ENCODE data around the gene THAP7. TPM values are rescaled to one million over a fixed set of nuclear protein-coding genes. Genes with fewer than 3 reads are reported as not detected.
A peak's percentile ranks its signal among the peaks of the same experiment; 100 is the strongest.

The THAP7 gene
- total and polyA plus RNA-seq, 2 of the 13 experiments (the other 11 are each of a cell fraction or from before 2014, with no cell fraction given): 13.0 to 25.5 TPM

DNA sequence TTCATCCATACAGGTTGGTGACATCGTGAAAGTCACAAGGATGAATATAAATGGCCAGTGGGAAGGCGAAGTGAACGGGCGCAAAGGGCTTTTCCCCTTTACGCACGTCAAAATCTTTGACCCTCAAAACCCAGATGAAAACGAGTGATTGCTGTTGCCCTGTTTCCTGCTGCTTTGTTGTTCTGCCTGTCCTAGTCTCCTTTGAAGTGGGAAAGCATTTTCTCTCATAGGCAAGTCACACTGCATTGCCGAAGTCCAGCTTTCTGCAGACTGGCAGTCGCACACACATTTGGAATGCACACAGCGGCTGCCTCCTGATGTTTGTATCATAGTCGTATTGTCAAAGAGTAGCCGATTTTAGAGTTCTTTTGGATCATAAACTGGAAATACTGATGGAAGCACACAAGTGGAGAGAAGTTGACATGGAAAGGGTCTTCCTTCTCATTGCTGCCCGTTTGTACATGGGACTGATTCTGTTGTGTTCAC, 52.2 kb downstream of the THAP7 start (continued):
- TF ChIP-seq, protein P1, sequence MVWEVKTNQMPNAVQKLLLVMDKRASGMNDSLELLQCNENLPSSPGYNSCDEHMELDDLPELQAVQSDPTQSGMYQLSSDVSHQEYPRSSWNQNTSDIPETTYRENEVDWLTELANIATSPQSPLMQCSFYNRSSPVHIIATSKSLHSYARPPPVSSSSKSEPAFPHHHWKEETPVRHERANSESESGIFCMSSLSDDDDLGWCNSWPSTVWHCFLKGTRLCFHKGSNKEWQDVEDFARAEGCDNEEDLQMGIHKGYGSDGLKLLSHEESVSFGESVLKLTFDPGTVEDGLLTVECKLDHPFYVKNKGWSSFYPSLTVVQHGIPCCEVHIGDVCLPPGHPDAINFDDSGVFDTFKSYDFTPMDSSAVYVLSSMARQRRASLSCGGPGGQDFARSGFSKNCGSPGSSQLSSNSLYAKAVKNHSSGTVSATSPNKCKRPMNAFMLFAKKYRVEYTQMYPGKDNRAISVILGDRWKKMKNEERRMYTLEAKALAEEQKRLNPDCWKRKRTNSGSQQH (CRISPR knock-in tag; IDR thresholded peaks at IDR 0.05; ENCODE audit: low read depth): no peak
- TF ChIP-seq ZNF264 (CRISPR knock-in tag; IDR thresholded peaks at IDR 0.05): no peak
- no peak for TF ChIP-seq ZNF354B (CRISPR knock-in tag; IDR thresholded peaks at IDR 0.05)
- no peak for TF ChIP-seq TRIM24 (CRISPR knock-in tag; IDR thresholded peaks at IDR 0.05)
- TF ChIP-seq, protein P2, sequence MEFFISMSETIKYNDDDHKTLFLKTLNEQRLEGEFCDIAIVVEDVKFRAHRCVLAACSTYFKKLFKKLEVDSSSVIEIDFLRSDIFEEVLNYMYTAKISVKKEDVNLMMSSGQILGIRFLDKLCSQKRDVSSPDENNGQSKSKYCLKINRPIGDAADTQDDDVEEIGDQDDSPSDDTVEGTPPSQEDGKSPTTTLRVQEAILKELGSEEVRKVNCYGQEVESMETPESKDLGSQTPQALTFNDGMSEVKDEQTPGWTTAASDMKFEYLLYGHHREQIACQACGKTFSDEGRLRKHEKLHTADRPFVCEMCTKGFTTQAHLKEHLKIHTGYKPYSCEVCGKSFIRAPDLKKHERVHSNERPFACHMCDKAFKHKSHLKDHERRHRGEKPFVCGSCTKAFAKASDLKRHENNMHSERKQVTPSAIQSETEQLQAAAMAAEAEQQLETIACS (CRISPR knock-in tag; IDR thresholded peaks at IDR 0.05): no peak
- TF ChIP-seq HNRNPLL (IDR thresholded peaks at IDR 0.05; ENCODE audit: low read depth, low read length, poor library complexity, severe bottlenecking): no peak
- no peak for TF ChIP-seq ZNF530 (CRISPR knock-in tag; IDR thresholded peaks at IDR 0.05; ENCODE audit: low read depth)
- no peak for TF ChIP-seq ZNF17 (CRISPR knock-in tag; IDR thresholded peaks at IDR 0.05)
- TF ChIP-seq ZNF670 (CRISPR knock-in tag; IDR thresholded peaks at IDR 0.05; ENCODE audit: borderline replicate concordance): no peak
- TF ChIP-seq CHCHD3 (CRISPR knock-in tag; IDR thresholded peaks at IDR 0.05): no peak
- TF ChIP-seq, protein P3, sequence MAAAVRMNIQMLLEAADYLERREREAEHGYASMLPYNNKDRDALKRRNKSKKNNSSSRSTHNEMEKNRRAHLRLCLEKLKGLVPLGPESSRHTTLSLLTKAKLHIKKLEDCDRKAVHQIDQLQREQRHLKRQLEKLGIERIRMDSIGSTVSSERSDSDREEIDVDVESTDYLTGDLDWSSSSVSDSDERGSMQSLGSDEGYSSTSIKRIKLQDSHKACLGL (CRISPR knock-in tag; IDR thresholded peaks at IDR 0.05): no peak
- peak; percentile 67; the same call in 1 of the 2 replicates for TF ChIP-seq ZNF331 (CRISPR knock-in tag; IDR thresholded peaks at IDR 0.05)
- TF ChIP-seq, protein P4, sequence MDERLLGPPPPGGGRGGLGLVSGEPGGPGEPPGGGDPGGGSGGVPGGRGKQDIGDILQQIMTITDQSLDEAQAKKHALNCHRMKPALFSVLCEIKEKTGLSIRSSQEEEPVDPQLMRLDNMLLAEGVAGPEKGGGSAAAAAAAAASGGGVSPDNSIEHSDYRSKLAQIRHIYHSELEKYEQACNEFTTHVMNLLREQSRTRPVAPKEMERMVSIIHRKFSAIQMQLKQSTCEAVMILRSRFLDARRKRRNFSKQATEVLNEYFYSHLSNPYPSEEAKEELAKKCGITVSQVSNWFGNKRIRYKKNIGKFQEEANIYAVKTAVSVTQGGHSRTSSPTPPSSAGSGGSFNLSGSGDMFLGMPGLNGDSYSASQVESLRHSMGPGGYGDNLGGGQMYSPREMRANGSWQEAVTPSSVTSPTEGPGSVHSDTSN (CRISPR knock-in tag; IDR thresholded peaks at IDR 0.05): 0 out of 2 replicates have a peak, but pooled peaks have one; percentile 33
- TF ChIP-seq, protein P5, sequence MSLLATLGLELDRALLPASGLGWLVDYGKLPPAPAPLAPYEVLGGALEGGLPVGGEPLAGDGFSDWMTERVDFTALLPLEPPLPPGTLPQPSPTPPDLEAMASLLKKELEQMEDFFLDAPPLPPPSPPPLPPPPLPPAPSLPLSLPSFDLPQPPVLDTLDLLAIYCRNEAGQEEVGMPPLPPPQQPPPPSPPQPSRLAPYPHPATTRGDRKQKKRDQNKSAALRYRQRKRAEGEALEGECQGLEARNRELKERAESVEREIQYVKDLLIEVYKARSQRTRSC (CRISPR knock-in tag; IDR thresholded peaks at IDR 0.05; ENCODE audit: low read depth): no peak
- TF ChIP-seq ZFP1 (CRISPR knock-in tag; IDR thresholded peaks at IDR 0.05): no peak
- no peak for TF ChIP-seq PHF8 (CRISPR knock-in tag; IDR thresholded peaks at IDR 0.05)
- no peak for TF ChIP-seq XRCC5 (optimal IDR thresholded peaks at IDR 0.05; ENCODE audit: low read length)
- TF ChIP-seq ZNF558 (CRISPR knock-in tag; IDR thresholded peaks at IDR 0.05; ENCODE audit: borderline replicate concordance): no peak; the same call in 1 of the 2 replicates
- TF ChIP-seq, protein P6, sequence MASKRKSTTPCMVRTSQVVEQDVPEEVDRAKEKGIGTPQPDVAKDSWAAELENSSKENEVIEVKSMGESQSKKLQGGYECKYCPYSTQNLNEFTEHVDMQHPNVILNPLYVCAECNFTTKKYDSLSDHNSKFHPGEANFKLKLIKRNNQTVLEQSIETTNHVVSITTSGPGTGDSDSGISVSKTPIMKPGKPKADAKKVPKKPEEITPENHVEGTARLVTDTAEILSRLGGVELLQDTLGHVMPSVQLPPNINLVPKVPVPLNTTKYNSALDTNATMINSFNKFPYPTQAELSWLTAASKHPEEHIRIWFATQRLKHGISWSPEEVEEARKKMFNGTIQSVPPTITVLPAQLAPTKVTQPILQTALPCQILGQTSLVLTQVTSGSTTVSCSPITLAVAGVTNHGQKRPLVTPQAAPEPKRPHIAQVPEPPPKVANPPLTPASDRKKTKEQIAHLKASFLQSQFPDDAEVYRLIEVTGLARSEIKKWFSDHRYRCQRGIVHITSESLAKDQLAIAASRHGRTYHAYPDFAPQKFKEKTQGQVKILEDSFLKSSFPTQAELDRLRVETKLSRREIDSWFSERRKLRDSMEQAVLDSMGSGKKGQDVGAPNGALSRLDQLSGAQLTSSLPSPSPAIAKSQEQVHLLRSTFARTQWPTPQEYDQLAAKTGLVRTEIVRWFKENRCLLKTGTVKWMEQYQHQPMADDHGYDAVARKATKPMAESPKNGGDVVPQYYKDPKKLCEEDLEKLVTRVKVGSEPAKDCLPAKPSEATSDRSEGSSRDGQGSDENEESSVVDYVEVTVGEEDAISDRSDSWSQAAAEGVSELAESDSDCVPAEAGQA (IDR thresholded peaks at IDR 0.05; ENCODE audit: low read depth): no peak
- TF ChIP-seq, protein P6 (CRISPR knock-in tag; IDR thresholded peaks at IDR 0.05; ENCODE audit: borderline replicate concordance): no peak
- no peak for TF ChIP-seq ZBTB7A (CRISPR knock-in tag; IDR thresholded peaks at IDR 0.05)
